SU-DHL-6 (cell line): ENCODE results near the gene C12orf56.

Source experiments
- EZH2phosphoT487 ChIP-seq: fragments of 200-600 bp; sonication (generic), shearing (Covaris generic); conservative IDR thresholded peaks from 2 replicates; pipeline ENCODE4 v1.6.1; 2018; ENCODE audit warnings: mild to moderate bottlenecking, antibody characterized with exemption, low read length, moderate library complexity, mixed read lengths
- TF ChIP-seq, protein P1 (sequence below): fragments of 200-600 bp; sonication (generic); IDR thresholded peaks from one replicate; pipeline ENCODE4 v1.5.1; 2017; ENCODE audit warnings: antibody characterized with exemption, mild to moderate bottlenecking, low read length, moderate library complexity; ENCODE audit not compliant: insufficient read depth, poor library complexity, severe bottlenecking

DNA sequence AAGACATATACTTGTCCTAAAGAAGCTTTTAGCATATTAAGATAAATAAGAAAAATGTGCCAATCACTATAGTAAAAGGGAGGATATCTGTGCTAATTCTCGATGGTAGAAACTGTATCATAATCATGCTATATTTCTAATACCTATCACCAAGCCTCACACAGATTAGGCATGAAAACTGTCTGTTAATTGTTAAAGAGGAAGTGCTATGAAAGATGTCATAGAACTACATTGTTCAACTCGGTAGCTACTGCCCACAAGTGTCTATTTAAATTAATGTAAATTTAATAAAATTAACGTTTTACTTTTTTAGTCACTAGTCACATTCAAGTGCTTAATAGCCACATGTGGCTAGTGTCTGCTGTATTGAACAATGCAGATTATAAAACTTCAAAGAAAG lies 90.9 kb downstream of the C12orf56 start:
- TF ChIP-seq, protein P1, sequence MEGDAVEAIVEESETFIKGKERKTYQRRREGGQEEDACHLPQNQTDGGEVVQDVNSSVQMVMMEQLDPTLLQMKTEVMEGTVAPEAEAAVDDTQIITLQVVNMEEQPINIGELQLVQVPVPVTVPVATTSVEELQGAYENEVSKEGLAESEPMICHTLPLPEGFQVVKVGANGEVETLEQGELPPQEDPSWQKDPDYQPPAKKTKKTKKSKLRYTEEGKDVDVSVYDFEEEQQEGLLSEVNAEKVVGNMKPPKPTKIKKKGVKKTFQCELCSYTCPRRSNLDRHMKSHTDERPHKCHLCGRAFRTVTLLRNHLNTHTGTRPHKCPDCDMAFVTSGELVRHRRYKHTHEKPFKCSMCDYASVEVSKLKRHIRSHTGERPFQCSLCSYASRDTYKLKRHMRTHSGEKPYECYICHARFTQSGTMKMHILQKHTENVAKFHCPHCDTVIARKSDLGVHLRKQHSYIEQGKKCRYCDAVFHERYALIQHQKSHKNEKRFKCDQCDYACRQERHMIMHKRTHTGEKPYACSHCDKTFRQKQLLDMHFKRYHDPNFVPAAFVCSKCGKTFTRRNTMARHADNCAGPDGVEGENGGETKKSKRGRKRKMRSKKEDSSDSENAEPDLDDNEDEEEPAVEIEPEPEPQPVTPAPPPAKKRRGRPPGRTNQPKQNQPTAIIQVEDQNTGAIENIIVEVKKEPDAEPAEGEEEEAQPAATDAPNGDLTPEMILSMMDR = no peak
- no peak for TF ChIP-seq EZH2phosphoT487
